Islet precursor cell (in vitro differentiated cells): Measurements from ENCODE around the gene PMM2.
A peak's percentile ranks its signal among the peaks of the same experiment; 100 is the strongest.
"Not testable (repeated sequence)": the region's sequence is repeated elsewhere in the genome, so short reads cannot be mapped to it uniquely, and the experiment has no call there.

Experiments
- DNase-seq: peaks from one replicate; pipeline ENCODE4 v3.0.0-alpha.2; 2018

Gene PMM2

DNA sequence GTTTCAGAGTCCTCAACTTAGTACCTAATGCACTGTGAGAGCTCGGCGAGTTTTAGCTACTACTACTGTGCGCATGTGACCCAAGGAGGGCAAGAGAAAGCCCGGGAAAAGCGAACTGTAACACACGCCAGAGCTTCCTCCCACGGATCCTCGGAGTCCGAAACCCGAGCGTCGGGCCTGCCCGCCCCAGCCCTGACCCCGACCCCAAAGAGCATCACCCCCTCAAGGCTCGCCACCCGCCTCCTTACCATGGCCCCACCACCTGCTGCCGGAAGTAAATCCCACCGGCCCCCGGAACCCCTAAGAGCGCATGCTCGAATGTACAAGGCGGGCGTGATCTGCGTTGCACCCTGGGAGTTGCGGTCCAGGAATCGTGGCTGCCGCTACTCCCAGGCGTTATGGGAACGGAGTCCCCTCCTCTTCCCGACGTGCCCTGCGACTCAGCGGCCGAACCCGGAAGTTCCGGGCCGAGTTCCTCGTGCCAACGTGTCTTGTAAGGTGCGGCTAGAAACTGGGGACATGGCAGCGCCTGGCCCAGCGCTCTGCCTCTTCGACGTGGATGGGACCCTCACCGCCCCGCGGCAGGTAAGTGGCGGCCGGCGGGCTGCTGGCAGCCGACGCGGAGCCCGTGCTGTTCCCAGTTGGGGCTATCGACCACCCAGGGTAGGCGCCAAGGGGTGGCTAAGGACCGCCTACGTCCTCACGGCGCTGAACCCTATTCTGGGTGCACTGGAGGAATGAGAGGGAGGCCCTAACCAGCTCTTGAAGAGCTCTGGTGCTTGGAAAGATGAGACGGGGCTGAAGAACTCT is at the start of gene PMM2, which contains the start of gene TMEM186:
PMM2 (plus strand) TSS at position 476 of the 810 bp plus-strand sequence; CDS start at position 520, 44 bp downstream.
TMEM186 (minus strand) TSS at position 276 of the 810 bp plus-strand sequence; CDS start at position 251, 25 bp downstream.
- DNase-seq = peak; percentile 98

DNA sequence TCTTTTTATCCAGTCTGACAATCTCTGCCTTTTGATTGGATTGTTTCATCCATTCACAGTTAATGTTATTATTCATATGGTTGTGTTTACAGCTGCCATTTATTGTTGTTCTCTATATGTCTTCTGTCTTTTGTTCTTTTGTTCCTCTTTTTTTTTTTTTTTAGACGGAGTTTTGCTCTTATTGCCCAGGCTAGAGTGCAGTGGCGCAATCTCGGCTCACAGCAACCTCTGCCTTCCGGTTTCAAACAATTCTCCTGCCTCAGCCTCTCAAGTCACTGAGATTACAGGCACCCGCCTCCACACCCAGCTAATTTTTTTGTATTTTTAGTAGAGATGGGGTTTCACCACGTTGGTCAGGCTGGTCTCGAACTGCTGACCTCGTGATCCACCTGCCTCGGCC is 48.7 kb upstream of the PMM2 start:
- not testable (repeated sequence) for DNase-seq

DNA sequence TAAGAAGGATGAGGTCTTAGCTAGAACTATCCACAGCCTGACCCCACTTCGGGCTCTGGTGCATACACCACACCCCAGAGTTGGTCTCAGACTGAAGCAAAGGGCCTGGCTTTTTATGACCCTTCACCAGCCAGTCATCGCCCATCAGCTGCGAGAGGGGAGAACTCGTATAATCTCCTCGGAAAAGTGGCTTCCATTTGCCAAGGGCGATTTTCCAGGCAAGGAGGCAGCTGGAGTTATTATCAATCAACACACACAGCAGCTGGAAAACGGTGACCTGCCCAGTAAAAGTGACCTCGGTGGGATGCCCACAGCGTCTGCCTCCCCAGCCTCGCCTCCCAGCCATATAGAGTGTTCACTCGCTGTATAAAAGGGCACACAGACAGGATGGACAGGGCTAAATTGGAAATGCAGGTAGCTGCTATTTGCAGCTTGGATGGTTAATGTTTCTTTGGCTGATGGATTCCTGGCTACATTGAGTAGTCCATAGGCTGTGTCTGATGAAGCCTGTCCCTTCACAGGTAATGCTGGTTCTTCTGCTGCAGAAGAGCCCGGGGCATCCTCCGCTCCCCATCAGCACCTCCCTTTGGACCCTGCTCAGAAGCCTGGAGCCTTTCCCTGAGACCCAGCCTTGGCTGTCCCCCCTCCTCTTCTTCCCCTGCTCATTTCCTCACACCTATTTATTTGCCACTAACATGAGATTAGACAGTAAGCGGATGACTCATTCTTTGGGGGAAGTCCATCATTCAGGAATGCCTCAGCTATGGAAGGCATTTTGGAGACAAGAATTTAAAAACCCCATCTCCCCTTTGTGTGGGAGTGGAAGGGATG is 45.9 kb upstream of the PMM2 start:
- peak; percentile 76 for DNase-seq

DNA sequence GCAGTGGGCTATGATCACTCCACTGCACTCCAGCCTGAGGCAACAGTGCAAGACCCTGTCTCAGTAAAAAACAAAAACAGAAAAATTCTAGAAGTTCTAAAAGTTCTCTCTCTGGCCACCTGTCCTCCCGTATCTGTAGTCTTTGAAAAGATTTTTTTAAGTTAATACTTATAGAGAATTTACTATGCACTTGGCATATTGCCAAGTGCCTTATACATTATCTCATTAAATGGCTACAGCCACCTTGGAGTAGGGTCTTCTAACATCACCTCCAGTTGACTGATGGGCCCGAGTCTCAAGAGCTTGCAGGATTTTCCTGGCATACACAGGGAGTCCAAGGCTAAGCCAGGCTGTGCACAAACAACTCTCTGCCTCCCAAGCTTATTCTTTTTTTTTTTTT is 44.9 kb upstream of the PMM2 start:
- no peak for DNase-seq

DNA sequence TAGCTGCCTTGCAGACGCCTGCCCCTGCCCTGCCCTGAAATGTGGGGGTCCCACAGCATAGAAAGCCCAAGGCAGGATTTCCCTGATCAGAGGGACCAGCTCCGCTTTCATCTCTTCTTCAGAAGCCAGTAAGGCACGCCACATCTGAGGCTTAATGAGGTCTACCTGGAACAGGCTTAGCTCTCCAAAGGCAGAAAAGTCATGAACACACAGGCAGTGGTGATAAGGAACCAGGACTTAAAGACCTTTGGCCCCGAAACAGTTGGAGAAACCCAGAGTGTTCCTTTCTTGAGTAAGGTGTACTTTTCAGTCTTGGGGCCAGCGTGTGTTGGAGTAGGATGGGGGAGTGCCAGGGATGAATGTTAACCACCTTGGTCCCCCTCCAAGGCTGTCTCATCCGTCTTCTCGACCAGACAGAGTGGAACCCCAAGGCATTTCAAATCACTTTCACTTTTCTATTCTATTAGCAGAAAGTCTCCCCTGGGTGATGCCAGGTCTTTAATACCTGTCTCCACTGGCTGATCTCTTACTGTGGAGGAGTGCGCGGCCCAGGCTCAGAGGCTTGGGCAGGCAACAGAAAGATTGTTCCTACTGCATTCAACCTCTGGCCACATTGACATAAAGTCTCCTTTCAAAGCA is 44.1 kb upstream of the PMM2 start:
- DNase-seq = no peak

DNA sequence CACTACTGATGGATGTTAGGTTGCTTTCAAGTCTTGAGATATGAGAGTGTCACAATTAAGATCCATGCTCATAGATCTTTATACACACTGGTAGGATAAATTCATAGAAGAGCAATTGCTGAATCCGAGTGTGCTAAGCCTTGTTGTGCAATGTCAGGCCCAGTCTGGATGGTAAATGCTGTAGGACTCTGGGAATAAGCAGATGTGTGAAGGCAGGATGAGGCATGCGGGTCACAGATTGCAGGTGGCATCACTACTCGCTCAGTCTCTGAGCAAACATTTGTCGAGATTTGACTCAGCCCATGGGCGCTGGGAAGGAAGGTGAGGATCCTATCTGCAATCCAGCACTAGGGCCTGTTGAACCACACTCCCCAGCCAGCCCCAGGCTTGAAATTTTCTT is 40.9 kb upstream of the PMM2 start:
- DNase-seq = no peak

DNA sequence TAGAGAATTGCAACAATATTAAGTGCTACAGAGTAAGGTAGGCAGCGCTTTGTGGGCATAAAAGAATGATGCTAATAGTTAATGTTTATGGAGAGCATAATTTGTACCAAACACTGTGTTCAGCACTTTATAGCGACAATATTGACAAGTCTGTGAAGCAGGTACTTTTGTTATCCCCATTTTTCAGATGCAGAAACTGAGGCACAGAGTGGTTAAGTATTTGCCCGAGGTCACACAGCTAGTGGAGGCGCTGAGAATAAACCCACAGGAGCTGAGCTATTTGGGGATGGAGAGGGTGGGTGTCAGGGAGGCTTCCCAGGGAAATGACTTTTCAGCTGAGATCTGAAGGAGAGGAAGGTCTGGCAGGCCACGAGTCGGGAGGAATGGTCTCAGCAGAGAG is 39.6 kb upstream of the PMM2 start:
- no peak for DNase-seq

DNA sequence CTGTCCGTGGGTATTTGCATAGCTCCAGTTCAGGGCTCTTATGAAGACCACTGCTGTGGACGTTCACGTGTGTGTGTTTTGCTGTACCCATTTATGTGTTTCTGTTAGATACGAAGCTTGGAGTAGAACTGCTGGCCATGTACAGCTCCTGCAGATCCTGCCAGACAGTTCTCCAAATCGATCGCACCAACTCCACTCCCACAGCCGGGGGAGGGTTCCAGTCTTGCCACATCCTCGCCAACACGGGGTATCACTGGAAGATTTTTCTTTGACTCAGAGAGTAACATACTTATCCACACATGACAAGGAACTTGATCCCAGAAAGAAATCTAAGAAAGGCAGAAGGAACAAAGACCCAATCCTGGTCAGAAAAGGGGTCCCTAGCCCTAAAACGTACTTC is 37.6 kb upstream of the PMM2 start:
- DNase-seq = no peak

DNA sequence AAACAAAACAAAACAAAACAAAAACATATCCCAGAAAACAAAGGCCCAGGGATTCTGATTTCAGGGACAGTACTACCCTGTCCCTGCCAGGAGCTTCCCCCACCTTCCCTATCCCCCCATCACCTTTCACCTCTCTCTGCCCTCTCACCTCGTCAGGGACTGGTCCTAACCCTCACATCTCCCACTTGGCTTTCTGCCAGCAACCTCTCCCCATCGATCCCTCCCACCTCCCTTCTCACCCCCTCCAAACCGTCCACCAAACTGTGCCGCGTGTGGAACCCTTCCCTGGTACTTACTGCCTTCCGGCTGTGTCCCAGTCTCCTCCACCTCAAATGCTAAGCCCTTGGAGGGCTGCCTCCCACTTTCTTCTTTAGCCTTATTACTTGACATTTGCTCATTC is 36.6 kb upstream of the PMM2 start:
- no peak for DNase-seq

DNA sequence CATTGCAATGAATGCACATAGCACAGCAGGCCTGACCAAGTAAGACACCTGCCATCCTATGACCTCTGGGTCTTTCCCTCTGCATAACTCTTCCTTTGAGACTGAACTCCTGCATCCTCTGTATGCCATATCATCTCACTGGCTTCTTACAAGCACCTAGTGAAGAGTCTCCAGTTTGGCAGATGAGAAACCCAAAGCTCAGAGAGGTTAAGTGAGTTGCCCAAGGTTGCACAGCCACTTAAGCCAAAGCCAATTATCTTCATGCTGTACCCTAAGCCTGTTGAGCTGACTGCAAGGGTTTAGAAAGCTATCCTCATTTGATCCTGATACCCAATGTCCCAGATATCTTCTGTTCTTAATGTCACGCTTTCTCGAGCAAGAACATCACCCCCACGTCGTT is 35.4 kb upstream of the PMM2 start:
- DNase-seq = no peak

DNA sequence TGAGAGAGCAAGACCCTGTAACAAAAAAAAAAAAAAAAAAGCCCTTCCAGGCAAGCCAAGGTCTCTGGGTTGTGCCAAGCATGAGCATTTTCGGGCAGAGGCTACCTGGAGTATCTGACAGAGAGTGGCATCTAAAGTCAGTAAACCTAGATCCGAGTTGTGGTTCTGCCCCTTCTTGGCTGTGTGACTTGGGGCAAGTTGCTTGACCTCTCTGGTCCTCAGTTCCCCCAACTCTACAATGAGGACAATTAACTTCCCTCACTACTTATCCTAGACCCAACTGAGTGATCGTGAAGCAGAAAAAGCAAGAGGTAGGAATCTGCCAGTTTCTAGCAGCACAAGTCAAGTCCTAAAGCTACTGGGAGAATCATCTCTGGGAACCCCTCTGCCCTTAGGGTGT is 34.6 kb upstream of the PMM2 start:
- DNase-seq = no peak

DNA sequence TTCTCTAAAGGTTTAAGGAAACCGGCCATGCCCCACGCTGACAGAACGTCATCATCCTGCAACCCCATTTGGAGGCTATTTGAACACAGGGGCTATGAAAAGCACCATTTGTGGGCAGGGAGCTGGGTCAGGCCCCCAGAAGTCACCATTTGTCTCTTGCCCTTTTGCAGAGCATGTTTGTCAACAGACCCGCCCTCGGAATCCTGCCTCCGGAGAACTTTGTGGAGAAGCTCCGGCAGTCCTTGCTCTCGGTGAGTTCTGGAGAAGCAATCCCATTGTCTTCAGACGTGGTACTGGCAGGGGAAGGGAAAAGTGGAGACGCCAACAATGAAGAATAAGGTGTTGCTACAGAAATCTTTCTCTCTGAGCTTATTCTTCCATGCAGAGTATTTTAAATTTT is 33.7 kb upstream of the PMM2 start:
- DNase-seq = no peak

DNA sequence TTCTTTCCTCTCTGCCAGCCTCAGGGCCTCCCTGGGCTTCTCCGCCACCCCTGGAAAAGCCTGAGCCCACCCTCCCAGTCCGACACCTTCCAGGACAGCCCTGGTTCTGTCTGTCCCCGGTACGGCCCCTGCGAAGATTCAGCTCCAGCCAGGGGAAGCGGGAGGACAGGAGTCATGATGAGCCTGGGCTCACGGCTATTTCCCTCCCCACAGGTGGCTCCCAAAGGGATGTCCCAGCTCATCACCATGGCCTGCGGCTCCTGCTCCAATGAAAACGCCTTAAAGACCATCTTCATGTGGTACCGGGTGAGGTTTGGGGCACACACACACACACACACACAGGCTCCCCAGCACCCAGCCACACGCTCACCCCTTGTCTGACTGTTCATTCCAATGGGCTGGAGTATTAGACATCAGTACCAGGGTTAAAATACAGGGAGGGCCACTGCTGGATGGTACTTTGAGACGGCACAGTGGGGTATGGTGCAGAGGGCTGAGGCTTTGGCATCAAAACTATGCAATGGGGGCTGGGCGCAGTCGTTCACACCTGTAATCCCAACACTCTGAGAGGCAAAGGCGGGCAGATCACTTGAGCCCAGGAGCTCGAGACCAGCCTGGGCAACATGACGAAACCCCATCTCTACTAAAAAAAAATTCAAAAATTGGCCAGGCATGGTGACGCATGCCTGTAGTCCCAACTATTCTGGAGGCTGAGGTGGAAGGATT is 33.0 kb upstream of the PMM2 start:
- no peak for DNase-seq

DNA sequence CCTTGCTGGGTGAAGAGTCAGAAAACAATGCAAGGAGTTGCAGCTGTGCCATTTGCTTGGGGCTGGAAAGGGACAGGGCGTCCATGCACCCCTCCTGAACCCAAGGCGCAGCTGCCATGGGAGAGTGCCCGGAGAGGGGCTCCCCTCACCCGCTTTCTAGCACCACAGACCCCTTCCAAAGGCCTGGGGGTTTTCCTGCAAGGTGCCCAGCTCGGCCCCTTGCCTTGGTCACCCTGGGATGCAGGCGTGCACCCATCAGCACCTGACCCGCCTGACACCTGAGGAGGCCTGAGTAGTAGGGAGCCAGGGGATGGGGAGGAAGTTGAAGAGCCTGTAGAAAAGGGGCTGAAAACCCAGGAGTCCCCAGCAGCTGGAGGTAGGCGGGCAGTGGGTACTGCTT is 30.5 kb upstream of the PMM2 start:
- DNase-seq = no peak

DNA sequence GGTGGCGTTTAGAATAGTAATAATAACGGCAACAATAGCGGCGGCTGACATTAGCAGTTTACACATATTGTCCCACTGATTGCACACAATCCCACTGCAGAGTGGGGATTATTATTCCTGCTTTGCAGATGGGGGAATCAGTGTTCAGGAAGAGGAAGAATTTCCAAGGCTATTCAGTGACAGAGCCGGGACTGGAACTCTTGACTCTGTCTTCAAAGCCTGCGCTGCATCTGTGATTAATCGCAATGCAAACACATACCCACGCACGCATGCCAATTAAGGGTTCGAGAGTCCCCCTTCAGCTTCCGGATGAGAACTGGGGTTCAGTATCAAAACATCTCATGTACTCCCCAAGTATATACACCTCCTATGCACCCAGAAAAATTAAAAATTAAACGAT is 29.4 kb upstream of the PMM2 start:
- no peak for DNase-seq

DNA sequence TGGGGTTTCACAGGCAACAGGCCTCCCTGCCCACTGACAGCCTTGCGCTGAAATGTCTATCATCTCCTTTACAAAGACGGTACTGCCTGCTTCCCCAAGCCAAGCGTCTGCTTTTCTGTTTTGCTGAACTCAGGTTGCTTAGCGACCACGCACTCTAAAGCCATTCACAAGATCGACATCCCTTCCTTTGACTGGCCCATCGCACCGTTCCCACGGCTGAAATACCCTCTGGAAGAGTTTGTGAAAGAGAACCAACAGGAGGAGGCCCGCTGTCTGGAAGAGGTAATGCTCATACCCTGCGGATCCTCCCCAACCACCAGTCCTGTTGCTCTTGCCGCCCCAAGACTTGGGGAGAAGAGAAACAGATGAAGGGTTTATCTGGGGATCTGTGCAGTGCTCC is 28.9 kb upstream of the PMM2 start:
- DNase-seq = peak; percentile 61

DNA sequence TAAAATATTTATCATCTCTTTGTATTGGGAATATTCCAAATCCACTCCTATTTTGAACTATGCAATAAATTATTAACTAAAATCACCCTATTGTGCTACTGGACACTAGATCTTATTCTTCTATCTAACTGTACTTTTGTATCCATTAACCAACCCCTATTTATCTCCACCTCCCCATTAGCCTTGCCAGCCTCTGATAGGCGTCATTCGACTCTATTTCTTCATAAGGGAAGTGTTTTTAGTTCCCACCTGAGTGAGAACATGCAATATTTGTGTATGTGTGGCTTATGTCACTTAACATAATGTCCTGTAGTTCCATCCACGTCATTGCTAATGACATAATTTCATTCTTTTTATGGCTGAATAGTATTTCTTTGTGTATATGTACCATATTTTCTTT is 24.1 kb upstream of the PMM2 start:
- no peak for DNase-seq

DNA sequence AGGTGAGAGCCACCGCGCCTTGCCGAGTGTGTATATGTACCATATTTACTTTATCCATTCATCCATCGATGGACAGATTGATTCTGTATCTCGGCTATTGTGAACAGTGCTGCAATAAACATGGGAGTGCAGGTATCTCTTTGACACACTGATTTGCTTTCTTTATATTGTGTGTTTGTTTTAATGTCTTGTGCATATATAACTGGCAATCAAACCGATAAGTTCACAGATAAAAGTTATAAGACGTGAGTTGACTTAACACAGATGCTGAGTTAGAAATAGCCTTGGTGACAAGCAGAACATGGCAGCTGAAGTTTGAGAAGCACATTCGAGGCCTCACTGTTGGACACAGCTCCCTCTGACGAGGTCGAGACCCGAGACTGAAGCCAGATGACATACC is 23.4 kb upstream of the PMM2 start:
- DNase-seq = no peak

DNA sequence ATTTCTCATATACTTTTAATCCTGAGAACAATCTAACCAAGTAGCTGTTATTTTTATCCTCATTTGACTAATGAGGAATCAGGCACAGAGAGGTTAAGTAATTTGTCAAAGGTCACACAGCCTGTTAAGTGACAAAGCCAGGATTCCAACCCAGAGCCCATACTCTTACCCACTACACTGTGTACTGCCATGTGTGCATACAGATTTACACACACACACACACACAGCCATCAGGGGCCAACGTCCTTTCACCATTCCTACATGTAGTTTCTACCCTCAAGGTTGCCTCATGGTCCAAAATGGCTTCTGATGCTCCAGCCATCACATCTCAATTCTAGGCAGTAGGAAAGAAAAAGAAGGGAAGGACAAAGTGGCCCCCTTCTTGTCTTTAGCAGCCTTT is 22.3 kb upstream of the PMM2 start:
- DNase-seq = no peak

DNA sequence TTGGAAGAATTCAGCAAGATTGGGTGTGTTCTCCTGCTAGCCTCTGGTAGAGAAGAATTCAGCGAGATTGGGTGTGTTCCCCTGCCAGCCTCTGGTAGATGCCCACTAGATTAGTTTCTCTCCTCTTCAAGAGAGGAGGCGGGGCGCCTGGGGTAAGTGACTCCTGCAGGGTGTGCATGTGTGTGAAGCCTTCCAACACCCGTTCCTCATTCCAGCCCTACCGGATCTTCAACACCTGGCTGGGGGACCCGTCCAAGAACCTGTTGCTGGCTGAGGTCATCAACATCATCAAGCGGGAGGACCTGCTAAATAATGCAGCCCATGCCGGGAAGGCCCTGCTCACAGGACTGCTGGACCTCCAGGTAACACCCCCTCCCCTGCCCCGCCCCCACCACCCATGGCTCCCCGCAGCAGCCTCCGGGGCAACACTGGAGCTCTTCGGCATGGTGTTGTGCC is 21.5 kb upstream of the PMM2 start:
- DNase-seq = peak; percentile 59

DNA sequence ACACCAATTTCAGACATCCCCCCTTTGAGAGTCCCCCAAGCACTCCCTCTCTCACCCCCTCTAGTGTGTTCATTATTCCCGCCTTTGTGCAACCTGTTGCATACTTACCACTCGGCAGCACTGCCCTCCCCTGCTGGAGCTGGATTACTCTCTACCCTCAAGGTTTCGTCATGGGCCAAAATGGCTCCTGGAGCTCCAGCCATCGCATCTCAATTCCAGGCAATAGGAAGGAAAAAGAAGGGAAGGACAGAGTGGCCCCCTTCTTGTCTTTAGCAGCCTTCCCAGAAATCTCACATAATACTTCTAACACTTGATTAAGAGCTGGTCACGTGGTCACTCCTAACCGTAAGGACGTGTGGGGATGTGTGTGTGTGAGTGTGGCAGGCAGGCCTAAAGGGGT is 20.4 kb upstream of the PMM2 start:
- DNase-seq = no peak

DNA sequence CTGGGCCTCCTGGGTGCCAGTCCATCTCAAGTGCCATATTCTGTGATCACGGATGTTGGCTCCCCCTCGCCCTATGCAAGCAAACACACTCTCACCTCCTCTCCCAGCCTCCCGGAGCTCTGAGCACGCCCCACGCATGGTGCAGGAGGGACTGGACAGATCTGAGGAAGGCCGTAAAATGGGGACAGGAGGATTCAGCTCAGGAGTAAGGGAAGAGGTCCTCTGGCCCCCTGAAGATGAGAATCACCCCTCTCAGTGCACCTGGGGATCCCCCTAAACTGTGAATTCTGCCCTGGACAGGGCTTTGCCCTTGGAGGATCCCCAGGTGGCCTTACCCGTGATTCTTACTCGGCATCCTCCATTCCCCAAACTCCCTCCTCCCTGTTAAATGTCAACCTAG is 15.8 kb upstream of the PMM2 start:
- no peak for DNase-seq

DNA sequence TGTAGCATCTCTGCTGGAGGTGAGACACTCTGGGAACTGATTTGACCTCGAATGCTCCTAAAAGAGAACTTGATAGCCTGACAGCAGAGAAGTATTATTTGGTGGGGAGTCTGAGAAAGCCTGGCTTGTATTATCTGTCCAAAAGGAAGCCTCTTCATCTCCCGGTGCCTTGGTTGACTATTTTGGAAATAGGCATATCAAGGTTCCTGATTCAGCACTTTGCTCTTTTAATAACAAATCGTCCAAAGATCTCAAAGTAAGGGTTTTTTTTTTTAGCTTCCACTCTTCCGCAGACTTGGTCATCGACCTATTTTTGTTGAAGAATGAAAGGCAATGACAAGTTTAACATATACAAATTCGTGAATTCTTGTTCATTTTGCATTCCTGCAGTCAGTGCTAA is 15.0 kb upstream of the PMM2 start:
- no peak for DNase-seq
